NCI-H2029 (cell line): ENCODE measurements around the gene DCST1.
A peak's percentile ranks its signal among the peaks of the same experiment; 100 is the strongest.

Experiments used
- DNase-seq: peaks from one replicate; lab custom pipeline; 2025; lab: John Stamatoyannopoulos, UW

DCST1 gene

GRCh38 chr1:155086856-155087535 lies 53.4 kb downstream of the DCST1 start:
- DNase-seq: no peak

- peak; percentile 33 for DNase-seq
Measured at GRCh38 chr1:155091071-155092051, 57.7 kb downstream of the DCST1 start.

GRCh38 chr1:155092131-155092530 lies 58.5 kb downstream of the DCST1 start:
- no peak for DNase-seq

DNA sequence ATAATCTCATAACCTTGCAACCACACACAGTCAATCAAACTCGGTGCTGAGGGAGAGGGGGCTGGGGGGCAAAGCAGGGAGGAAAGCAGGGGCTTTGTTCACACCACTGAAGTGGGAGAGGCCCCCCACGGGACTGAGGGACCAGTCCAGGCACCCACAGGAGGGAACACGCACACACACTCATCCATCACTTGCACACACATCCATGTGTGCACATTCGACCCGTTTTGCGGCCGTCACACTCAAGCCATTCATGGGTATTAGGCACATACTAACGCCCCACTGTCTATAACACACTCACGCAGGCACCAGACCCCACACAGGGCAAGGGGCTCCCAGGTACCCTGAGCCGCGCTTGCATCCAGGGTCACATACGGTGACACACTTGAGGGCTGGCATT lies 59.0 kb downstream of the DCST1 start:
- no peak for DNase-seq

GRCh38 chr1:155093911-155094621 lies 60.4 kb downstream of the DCST1 start:
- DNase-seq: no peak

DNA sequence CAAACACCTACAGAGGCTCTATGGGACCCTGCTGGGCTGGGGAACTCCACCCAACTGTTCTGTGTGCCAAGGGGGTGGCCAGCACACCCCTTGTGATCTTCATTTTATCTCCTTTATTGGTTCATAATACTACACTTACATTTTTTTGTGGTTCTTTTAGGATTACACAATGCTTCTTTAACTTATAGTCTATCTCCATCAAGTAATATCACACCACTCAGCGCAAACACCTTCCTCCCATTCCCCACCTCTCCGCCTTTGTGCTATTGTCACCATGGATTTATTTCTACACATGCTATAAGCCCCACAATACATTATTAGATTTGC lies 61.0 kb downstream of the DCST1 start:
- DNase-seq: no peak

GRCh38 chr1:155099331-155099730 lies 65.7 kb downstream of the DCST1 start:
- no peak for DNase-seq
